ENCODE results near the gene ETNK2. TPM values are rescaled to one million over a fixed set of nuclear protein-coding genes. Genes with fewer than 3 reads are reported as not detected.

Gene ETNK2, protein sequence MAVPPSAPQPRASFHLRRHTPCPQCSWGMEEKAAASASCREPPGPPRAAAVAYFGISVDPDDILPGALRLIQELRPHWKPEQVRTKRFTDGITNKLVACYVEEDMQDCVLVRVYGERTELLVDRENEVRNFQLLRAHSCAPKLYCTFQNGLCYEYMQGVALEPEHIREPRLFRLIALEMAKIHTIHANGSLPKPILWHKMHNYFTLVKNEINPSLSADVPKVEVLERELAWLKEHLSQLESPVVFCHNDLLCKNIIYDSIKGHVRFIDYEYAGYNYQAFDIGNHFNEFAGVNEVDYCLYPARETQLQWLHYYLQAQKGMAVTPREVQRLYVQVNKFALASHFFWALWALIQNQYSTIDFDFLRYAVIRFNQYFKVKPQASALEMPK
- total RNA-seq, result 24.3 and 96.3 TPM in 2 replicates

GRCh38 chr1:204151552-204152309, at the start of gene ETNK2:
TSS of gene ETNK2 (minus strand) at chr1:204152044. CDS start at chr1:204151852, 192 bp downstream.

DNA sequence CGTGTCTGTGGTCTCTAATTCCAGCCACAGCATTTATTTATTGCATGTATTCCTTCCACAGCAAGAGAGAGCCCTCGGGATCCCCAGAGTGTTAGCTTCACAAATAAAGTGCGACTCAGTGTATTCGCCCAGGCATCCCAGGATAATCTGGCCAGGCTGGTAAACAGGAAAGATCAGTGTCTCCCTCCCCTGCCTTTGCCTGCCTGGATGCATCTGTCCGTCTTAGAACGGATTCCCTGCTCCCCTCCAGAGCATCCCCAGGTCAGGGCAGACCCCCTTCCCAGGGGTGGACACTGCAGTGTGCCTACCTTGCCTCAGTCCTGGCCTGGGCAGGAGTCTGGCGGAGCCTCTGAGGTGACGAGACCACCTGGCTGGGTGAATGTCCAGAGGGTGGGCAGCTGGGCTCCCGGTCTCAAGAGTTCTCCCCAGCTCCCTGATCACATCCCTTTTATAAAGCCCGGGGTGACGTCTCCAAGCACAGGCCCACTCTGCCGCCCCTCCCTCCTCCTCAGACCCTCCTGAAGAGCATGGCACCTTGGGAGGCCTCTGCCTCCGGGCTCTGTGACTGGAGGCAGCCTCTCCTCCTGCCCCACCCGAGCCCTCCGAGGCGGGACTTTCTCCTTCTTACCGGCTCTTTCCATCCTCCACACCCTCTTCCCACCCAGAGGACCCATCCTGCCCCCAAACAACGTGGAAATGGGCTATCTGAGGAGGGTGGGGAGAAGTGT, 44.4 kb upstream of the ETNK2 start, which contains the start of gene KISS1:
Gene KISS1 (minus strand): TSS at position 424 of the 728 bp plus-strand sequence. CDS start 3,615 bp downstream, outside the sequence.

DNA sequence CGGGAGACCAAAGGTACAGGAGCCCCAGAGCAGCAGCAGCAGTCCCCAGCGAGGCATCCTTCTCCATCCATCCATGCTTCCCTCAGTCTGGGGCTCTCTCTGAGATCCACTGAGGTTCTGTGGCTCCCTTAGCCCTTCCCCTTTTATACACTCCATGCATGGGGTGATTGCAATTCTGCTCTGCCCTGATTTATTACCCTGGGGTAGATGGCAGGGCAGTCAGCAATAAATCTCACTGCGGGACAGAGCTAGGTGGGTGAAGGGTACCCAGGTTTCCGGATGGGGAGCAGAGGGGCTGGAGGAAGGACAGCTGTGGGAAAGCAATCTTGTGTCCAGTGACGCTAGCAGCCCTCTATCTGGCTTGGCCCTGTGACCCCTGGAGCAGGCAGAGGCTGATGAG, 14.4 kb upstream of the ETNK2 start, which contains the start of gene REN:
Gene REN (minus strand): TSS at position 119 of the 400 bp plus-strand sequence. CDS start 44 bp downstream, at position 75.

Other genes with a start within 250 kb of the ETNK2 start
- 6.0 and 7.2 TPM in 2 replicates for gene SOX13, start 78.9 kb downstream of the ETNK2 start, total RNA-seq
- gene REN, start 14.3 kb upstream of the ETNK2 start, total RNA-seq, result not detected in 2 replicates
- 0.48 TPM in 1 of 2 replicates, not detected in the other for gene KISS1, start 44.4 kb upstream of the ETNK2 start, total RNA-seq
- 1.4 and 4.5 TPM in 2 replicates for gene GOLT1A, start 61.9 kb upstream of the ETNK2 start, total RNA-seq
- 1.7 and 4.8 TPM in 2 replicates for gene PLEKHA6, start 207.9 kb upstream of the ETNK2 start, total RNA-seq